DOHH2 (cell line): ENCODE data around the gene PRR16.

Experiments used
- EZH2phosphoT487 ChIP-seq: fragments of 200-600 bp; sonication (generic); IDR thresholded peaks from 2 replicates; pipeline ENCODE4 v1.6.1; 2017; ENCODE audit warnings: borderline replicate concordance, mild to moderate bottlenecking, antibody characterized with exemption, low read length, moderate library complexity, mixed read lengths
- TF ChIP-seq, protein P1 (sequence below): fragments of 200-600 bp; sonication (generic); IDR thresholded peaks from one replicate; pipeline ENCODE4 v1.5.1; 2014; ENCODE audit warnings: antibody characterized with exemption, mild to moderate bottlenecking, low read depth, low read length; ENCODE audit not compliant: poor library complexity, severe bottlenecking

DNA sequence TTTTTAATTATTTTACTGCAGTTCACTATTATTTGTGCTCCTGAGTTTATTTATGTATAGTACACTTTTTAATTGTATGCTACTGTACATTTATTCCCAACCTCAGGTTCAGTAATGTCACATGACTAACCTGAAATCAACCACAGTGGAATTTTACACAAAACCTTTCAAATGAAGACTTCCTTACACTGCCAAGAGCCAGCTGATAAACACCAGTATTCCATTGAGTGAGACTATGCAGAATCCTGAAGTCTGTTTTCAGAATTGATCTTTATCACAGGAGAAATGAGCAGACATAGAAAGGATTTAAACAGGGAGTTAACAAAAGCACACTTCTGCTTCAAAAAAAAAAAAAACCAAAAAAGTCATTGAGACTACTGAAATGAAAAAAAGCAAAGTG is 219.5 kb downstream of the PRR16 start:
- TF ChIP-seq EZH2phosphoT487, result no peak
- TF ChIP-seq, protein P1, sequence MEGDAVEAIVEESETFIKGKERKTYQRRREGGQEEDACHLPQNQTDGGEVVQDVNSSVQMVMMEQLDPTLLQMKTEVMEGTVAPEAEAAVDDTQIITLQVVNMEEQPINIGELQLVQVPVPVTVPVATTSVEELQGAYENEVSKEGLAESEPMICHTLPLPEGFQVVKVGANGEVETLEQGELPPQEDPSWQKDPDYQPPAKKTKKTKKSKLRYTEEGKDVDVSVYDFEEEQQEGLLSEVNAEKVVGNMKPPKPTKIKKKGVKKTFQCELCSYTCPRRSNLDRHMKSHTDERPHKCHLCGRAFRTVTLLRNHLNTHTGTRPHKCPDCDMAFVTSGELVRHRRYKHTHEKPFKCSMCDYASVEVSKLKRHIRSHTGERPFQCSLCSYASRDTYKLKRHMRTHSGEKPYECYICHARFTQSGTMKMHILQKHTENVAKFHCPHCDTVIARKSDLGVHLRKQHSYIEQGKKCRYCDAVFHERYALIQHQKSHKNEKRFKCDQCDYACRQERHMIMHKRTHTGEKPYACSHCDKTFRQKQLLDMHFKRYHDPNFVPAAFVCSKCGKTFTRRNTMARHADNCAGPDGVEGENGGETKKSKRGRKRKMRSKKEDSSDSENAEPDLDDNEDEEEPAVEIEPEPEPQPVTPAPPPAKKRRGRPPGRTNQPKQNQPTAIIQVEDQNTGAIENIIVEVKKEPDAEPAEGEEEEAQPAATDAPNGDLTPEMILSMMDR, result no peak
